GM19043 (cell line): Measurements from ENCODE around the gene MIER2.
"Not testable (repeated sequence)": the region's sequence is repeated elsewhere in the genome, so short reads cannot be mapped to it uniquely, and the experiment has no call there.

Experiments used
- ATAC-seq: cut with Tn5 transposase; IDR thresholded peaks from one replicate; pipeline ENCODE4 v1.9.1; 2021; ENCODE audit warnings: low read depth; ENCODE audit not compliant: unreplicated experiment

The MIER2 gene

DNA sequence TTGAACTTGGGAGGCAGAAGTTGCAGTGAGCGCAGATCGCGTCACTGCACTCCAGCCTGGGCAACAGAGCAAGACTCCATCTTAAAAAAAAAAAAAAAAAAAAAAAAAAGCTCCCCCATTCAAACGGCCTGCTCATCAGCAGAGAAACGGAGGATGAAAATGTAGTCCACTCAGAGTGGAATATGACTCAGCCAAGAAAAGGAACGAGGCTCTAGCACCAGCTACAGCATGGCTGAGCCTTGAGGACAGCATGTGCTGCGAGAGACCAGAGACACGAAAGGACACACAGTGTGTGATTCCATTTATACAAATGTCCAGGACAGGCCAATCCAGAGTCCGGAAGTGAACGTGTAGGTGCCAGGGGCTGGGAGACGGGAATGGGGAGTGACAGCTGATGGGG is 18.1 kb upstream of the MIER2 start:
- ATAC-seq: no peak

DNA sequence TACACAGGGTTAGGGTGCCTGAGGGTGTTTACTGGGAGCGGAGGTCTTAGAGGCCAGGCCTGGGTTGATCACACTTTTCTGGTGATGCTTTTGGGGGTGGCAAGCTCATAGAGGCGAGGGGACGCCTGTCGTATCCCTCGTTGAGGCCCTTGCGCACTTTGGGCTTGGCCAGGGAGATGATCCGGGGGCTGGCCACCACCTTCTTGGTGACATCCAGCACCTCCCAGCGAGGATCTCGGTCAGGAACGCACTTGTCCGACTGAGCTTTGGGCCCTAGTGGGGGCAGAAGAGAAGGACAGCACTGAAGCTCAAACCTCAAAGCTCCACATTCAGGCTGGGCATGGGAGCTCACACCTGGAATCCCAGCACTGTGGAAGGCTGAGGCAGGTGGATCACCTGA is 17.6 kb upstream of the MIER2 start:
- no peak for ATAC-seq

- no peak for ATAC-seq
Observed at GRCh38 chr19:359653-359925, 15.0 kb upstream of the MIER2 start.

GRCh38 chr19:355536-355935 is 10.9 kb upstream of the MIER2 start:
- ATAC-seq: not testable (repeated sequence)

DNA sequence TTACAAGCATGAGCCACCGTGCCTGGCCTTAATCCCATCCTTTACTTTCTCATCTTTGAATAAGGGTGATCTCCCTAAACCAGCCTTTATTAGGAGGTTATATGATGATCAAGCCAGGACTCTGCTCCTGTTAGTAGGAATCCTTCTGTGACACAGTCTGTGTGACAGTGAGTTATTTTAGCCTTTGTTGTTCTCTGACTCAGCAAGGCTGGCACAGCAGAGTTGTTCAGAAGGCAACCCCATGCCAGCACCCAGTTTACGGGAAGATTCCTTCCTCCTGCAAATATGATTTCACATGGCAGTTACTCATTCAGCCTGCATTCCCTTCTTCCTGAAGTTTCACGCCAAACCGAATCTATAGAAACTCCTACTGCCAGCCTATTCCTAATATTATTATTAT is 10.5 kb upstream of the MIER2 start:
- no peak for ATAC-seq

DNA sequence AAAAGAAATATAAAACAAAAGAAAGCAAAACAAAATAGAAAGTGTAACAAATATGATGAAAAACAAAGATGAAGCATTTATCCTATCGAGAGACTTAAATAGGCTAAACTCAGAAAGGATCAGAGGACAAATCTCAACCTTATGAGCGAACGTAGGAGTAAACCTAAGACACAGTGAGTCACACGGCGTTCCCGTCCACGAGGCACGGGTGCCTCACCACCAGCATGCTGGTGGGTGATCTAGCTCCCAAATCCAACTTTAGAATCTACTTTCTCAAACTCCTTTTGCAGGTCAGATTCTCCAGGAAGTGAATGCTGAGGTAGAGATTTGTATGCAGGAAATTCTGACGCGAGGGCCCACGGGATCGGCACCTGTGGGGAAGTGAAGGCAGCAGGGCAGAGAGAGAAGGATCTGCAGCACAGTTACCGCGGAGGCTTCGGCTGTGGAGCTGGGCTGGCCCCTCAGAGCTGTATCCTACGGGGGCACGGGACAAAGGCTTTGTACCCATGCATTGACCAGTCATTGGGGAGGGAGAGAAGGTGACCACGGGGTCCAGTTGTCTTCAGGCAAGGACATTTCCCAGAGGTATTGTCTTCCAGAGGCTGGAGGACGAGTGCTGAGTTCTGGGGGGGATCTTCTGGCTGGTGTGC is 7.5 kb upstream of the MIER2 start:
- no peak for ATAC-seq

GRCh38 chr19:347946-348861 is 3.6 kb upstream of the MIER2 start:
- no peak for ATAC-seq

GRCh38 chr19:345320-345879 is 804 bp upstream of the MIER2 start:
- ATAC-seq: no peak

DNA sequence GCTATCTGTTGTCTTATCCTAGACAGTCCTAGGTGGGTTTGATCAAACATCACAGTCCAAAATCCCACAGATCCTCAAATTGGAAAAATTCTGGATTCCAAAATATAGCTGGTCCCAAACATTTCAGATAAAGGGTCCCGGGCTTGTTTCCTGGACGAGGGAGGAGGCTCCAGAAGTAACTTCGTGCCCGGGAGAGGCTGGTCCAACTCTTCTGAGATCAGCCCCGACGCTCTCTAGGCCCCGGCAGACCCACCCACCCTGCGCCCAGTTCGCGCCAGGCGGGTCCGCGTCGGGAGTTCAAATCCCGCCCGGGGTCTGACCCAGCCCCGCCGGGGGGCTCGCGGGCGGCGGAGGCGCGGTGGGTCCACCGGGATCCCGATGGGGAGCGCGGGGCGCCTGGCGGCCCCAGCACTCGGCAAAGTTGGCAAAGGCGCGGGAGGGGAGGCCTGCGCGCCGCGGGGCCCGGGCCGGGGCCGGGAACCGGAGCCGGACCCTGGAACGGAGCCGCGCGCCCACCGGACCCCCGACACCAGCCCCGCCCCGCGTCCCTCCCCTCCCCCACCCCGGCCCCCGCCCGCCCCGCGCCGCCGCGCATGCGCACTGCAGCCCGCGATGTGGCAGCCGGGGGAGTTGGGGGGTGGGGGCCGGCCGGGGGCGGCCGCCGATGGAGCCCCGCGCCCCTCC is 513 bp downstream of the MIER2 start:
- ATAC-seq: no peak

- no peak for ATAC-seq
Observed at GRCh38 chr19:343451-343931, 1.1 kb downstream of the MIER2 start.

DNA sequence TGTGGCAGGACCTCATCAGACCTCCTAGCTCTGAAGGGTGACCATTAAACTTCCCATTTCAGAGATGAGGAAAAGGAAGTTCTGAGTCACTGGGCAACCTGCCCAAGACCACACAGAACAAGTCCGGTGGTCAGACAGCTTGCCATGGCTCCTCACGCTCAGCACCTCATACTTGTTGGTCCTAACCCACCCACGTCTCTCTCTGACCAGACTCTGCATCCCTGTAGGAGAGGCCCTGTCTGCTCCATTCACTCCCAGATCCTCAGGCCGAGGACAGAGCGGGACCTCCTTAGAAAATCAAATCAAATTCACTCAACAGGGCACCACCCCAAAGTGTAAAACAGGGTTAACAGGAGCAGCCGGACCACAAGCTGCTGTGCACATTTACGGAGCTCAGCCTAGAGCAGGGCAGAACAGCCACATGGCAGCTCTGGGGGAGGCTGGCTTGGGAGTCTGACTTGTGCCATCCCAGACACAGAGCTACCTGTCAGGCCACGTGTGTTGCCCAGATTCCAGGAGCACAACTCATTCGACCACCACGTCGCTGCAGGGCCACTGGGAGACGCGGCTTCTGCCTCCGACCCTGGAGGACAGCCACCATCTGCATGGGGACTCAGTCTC is 1.7 kb downstream of the MIER2 start:
- ATAC-seq: no peak

DNA sequence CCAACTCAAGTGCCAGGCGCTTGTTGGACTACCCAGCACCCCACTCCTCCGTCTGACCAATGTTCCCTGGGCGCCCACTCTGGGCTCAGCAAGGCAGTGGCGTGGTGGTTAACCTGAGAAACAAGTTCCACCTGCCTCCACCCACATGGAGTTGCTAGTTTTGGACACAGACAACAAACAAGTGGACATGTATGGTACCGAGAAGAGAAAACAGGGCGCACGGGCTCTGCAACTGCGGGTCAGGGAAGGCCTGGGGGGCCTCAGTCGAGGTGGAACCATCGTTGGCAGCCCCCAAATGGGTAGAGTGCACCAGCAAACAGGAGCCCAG is 2.5 kb downstream of the MIER2 start:
- ATAC-seq: no peak

DNA sequence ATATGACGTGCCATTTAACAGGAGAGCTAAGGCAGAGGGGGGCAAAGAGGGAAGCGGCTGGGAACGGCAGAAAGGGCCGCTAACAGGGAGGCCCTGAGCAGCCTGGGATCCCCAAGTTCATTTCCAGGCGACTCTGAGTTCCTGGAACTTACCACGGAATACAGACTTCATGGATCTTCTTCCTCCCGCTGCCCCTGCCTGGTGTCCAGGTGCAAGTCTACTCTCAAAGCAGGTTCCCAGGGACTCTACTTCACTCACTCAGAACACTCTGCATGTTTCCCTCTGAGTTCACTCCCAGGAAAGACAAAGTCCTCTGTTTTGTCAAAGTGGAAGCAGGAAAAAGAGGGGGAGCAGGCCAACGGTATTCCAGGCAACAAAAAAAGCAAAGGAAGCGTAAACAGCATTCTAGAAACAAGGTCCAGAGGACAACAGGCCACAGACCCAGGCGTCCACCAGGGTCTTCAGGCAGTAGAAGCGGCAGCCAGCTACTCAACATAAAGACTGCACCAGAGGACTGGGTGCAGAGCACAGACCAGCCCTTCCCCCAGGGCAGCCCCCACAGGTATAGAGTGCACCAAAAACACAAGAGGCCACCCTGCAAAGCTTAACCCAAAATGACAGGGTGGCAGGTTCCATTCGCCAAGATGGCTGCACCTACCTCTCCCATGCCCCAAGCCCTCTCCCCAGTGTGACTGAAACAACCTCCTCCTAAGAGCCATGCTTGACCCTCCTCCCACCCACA is 3.0 kb downstream of the MIER2 start:
- ATAC-seq: no peak

- no peak for ATAC-seq
Observed at GRCh38 chr19:340620-341385, 3.8 kb downstream of the MIER2 start.

- no peak for ATAC-seq
Observed at GRCh38 chr19:339262-339887, 5.2 kb downstream of the MIER2 start.

DNA sequence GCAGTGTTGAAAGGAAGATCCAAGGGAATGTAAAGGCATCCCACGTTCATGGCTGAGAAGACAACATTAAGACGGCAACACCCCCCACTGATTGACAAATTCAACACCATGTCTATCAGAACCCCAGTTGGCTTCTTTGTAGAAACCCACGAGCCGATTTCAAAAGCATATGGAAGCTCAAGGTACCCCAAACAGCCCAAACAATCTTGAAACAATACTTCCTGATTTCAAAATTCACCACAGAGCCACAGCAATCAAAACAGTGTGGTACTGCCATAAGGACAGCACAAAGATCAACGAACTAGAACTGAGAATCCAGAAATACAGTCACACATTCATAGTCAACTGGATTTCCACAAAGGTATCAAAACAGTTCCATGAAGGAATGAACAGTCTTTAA is 6.2 kb downstream of the MIER2 start:
- no peak for ATAC-seq

- no peak for ATAC-seq
Observed at GRCh38 chr19:336067-336614, 8.5 kb downstream of the MIER2 start.

- no peak for ATAC-seq
Observed at GRCh38 chr19:335486-336066, 9.0 kb downstream of the MIER2 start.
